HG02970 (cell line): ENCODE measurements around the gene OR8G5.
"Not testable (repeated sequence)": the region's sequence is repeated elsewhere in the genome, so short reads cannot be mapped to it uniquely, and the experiment has no call there.

Experiments used
- ATAC-seq: cut with Tn5 transposase; IDR thresholded peaks from one replicate; pipeline ENCODE4 v1.9.1; 2021; ENCODE audit warnings: mild to moderate bottlenecking, moderate library complexity, moderate number of reproducible peaks; ENCODE audit not compliant: unreplicated experiment, low FRiP score

The OR8G5 gene, protein sequence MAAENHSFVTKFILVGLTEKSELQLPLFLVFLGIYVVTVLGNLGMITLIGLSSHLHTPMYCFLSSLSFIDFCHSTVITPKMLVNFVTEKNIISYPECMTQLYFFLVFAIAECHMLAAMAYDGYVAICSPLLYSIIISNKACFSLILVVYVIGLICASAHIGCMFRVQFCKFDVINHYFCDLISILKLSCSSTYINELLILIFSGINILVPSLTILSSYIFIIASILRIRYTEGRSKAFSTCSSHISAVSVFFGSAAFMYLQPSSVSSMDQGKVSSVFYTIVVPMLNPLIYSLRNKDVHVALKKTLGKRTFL

DNA sequence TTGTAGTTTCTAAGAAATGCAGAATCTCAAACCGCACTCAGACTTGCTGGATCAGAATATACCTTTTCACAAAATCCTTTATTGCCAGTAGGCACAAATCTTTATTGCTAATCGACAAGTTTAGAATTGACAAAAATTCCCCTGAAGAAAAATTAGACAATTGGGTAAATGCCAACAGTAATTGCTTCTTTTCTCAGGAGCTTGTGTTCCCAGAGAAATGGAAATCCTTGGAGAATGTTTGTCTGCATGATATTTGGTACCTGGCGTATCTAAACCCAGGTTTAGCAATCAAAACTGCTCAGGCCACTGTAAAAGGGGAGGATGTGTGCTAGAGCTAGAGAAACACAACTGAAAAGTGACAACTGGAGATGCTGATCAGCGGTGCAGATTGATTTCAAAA lies at the start of gene OR8G5:
Gene OR8G5 (plus strand): TSS at position 301 of the 400 bp plus-strand sequence. CDS start 8,556 bp downstream, outside the sequence.
- ATAC-seq, result no peak

DNA sequence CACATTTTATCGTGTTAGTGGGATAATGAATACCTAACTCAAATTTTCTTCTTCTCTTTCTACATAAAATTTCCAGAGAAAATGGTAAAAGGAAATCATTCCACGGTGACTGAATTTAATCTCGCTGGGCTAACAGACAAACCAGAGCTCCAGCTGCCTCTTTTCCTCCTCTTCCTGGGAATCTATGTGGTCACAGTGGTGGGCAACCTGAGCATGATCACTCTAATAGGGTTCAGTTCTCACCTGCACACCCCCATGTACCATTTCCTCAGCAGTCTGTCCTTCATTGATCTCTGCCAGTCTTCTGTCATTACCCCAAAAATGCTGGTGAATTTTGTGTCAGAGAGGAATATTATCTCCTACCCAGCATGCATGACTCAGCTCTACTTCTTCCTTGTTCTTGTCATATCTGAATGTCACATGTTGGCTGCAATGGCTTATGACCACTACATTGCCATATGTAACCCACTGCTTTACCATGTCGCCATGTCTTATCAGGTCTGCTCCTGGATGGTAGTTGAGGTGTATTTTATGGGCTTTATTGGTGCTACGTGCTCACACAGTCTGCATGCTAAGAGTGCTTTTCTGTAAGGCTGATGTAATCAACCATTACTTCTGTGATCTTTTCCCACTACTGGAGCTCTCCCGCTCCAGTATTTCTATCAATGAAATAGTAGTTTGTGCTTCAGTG lies 48.9 kb upstream of the OR8G5 start:
- no peak for ATAC-seq

DNA sequence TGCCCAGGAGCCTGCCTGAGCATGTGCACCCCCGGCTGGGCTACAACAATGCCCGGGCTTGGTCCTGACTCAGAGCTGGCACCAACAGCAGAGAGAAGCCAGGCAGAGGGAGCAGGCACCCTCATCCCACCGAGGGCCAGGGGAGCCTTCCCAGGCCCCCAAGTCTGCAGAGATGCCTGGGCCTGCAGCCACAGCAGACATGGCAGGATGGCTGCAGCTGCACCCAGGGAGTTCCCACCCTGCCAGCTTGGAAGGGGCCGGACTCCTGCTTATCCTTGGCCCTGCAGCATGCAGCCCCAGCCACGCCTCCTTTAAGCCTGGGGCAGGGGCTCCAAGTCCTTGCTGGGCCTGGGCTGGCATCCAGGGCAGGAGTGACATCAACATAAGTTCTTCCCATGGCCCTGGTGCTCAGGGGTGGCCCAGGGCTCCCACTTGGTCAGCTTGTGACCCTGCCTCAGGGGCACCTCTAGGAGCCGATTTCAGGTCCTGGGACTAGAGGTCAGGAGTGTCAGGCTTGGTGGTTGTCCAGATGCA lies 46.3 kb upstream of the OR8G5 start:
- ATAC-seq, result no peak

DNA sequence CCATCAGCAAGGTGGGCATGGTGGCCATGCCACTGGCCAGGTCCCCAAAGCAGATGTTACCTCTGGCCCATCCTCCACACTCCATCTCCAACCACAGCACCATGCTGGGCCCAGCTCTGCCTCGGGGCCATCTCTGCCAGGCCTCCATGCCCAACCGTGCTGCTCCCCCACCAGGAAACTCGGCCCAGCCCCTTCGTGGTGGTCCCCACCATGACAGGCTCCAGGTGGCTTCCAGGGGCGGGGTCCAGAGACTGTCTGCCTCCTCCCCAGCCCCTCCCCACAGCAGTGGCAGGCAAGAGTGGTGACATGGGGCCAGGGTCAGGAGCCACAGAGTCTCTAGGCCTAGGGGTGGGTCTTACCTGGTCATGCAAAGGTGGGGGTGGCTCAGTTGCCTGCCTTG lies 45.8 kb upstream of the OR8G5 start:
- ATAC-seq, result no peak

DNA sequence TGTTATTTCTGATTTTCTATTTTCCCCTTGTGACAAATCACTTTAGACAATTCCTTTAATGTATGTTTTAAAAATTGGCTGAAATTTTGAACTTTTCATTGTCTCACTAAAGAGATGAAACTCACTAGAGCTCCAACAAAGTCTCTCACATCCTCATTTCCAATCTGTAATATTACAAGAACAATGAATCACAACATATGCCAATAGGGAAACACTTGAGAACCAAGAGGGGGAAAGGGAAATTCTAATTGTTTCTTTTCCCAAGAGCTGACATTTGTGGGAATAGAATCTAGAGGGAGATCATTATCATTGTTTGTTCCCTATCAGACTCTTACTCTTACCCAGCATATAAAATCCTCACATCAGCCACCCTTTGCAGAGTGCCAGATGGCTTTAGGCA lies 44.9 kb upstream of the OR8G5 start:
- ATAC-seq, result no peak

DNA sequence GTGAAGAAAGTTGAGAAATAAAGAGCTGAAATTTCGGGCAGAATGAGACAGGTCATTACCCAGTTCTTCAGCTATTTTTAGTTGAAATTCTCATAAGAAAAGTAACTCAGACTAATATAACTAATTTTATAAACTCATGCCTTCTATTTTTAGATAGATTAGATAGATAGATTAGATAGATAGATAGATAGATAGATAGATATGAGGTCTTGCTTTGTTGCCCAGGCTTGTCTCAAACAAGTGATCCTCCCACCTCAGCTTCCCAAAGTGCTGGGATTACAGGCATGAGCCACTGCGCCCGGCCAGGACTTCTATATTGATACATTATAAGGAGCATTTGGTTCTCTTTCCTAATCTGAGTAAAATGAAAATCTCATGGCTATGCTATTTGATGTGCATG lies 42.1 kb upstream of the OR8G5 start:
- no peak for ATAC-seq

DNA sequence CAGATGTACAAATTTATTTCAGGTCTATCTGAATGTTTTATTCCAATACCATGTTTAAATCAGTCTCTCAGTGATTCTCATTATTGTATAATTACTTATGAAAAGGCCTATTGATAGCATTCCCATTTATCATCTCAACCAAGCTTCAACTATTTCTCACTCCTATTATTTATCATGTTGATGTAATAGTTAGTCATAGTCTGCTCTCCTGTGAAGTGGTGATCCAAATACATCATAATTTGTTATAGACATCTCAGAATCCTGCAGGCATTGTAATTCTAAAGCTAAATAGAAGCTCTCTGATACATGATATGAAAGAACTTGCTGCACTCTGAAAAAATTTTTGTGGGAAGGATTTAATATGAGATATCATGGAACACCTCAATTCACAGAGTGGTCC lies 37.0 kb upstream of the OR8G5 start:
- no peak for ATAC-seq

DNA sequence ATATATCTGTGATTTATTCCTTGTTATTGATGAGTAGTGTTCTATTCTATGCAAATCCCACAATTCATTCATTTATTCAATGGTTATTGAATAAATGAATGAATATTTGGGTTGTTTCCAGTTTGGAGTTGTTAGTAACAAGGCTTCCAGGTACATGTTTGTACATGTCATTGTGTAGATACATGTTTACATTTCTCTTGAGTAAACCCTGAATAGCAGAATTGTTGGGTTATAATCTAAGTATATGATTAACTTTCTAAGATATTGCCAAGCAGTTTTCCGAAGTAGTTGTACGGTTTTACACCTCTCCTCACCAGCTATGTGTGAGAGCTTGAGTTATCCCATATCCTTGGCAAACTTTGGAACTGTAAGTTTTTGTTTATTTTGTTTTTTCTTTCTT lies 33.8 kb upstream of the OR8G5 start:
- ATAC-seq, result no peak

DNA sequence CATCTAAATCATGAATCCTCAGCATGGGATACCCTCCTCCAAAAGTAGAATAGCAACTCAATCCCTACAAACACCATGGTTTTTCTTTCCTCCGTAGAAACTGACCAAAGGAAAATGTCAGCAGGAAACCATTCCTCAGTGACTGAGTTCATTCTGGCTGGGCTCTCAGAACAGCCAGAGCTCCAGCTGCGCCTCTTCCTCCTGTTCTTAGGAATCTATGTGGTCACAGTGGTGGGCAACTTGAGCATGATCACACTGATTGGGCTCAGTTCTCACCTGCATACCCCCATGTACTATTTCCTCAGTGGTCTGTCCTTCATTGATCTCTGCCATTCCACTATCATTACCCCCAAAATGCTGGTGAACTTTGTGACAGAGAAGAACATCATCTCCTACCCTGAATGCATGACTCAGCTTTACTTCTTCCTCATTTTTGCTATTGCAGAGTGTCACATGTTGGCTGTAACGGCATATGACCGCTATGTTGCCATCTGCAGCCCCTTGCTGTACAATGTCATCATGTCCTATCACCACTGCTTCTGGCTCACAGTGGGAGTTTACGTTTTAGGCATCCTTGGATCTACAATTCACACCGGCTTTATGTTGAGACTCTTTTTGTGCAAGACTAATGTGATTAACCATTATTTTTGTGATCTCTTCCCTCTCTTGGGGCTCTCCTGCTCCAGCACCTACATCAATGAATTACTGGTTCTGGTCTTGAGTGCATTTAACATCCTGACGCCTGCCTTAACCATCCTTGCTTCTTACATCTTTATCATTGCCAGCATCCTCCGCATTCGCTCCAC lies 31.4 kb upstream of the OR8G5 start:
- not testable (repeated sequence) for ATAC-seq

DNA sequence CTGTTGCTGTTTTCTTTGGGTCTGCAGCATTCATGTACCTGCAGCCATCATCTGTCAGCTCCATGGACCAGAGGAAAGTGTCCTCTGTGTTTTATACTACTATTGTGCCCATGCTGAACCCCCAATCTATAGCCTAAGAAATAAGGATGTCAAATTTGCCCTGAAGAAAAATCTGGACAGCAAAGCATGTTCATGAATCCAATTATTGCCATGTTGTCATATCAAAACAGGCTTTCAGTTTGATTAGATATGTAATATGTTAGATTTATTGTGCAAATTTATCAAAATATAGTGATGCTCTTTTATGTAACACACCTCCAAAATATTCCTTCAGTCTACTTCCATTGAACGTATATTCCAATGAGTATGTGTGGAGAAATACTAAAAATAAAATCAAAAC lies 30.7 kb upstream of the OR8G5 start:
- ATAC-seq, result no peak

DNA sequence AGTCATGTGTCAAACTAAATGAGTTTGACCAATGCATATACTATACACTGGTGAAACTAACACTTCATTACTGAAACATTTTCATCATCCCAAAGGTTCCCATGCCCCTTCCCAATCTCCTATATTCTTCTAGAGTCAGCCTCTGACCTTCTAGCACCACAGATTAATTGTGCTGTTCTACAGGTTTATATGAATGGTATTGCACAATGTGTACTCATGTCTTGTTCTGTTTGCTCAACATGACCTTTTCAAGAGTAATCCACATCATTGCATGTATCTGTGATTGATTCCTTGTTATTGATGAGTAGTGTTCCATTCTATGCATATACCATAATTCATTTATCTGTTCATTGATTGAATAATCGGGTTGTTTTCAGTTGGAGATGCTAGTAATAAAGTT lies 22.8 kb upstream of the OR8G5 start:
- no peak for ATAC-seq

DNA sequence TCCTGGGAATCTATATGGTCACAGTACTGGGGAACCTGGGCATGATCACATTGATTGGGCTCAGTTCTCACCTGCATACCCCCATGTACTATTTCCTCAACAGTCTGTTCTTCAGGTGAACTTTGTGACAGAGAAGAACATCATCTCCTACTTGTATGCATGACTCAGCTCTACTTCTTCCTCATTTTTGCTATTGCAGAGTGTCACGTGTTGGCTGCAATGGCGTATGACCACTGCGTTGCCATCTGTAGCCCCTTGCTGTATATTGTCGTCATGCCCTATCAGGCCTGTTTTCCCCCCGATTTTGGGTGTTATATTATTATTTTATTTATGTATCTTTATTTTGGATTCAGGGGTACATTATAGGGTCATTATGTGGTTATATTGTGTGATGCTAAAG lies 17.7 kb upstream of the OR8G5 start:
- no peak for ATAC-seq

DNA sequence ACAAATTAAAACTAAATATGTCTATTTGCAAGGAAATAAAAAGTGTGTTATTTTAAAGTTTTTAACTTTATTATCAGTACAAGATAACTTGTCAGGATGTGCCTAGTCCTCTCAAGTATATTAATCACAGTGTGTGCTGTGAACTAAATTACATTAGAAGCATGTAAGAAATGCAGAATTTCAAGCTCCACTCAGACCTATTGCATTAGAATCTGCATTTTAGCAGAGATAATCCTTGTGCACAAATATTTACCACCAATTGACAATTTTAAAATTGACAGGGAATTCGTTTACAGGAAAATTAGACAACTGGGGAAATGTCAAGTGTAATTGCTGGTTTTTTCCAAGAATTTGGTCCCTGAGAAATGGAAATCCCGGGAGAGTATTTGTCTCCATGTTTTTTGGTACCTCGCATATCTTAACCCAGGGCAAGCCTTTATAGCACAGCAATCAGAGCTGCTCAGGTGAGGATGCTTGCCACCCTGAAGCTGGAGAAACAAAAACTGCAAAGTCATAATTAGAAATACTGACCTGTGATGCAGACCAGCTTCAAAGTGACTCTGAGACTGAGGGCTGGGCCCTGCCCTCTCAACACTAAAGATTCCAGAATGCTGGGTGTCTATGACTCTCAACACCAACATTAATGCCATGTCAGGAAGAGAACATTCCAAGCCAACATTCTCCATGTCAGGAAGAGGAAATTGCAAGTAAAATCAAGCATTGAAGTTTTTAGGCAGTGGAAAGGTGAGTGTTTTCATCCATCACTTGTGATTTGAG lies 15.4 kb upstream of the OR8G5 start, which contains the start of gene OR8G1:
Gene OR8G1 (plus strand): TSS at position 475 of the 777 bp plus-strand sequence. CDS start 8,581 bp downstream, outside the sequence.
- no peak for ATAC-seq

DNA sequence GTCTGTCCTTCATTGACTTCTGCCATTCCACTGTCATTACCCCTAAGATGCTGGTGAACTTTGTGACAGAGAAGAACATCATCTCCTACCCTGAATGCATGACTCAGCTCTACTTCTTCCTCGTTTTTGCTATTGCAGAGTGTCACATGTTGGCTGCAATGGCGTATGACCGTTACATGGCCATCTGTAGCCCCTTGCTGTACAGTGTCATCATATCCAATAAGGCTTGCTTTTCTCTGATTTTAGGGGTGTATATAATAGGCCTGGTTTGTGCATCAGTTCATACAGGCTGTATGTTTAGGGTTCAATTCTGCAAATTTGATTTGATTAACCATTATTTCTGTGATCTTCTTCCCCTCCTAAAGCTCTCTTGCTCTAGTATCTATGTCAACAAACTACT lies 6.3 kb upstream of the OR8G5 start:
- ATAC-seq, result not testable (repeated sequence)

DNA sequence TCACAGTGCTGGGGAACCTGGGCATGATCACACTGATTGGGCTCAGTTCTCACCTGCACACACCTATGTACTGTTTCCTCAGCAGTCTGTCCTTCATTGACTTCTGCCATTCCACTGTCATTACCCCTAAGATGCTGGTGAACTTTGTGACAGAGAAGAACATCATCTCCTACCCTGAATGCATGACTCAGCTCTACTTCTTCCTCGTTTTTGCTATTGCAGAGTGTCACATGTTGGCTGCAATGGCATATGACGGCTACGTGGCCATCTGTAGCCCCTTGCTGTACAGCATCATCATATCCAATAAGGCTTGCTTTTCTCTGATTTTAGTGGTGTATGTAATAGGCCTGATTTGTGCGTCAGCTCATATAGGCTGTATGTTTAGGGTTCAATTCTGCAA lies 8.9 kb downstream of the OR8G5 start:
- ATAC-seq, result not testable (repeated sequence)

DNA sequence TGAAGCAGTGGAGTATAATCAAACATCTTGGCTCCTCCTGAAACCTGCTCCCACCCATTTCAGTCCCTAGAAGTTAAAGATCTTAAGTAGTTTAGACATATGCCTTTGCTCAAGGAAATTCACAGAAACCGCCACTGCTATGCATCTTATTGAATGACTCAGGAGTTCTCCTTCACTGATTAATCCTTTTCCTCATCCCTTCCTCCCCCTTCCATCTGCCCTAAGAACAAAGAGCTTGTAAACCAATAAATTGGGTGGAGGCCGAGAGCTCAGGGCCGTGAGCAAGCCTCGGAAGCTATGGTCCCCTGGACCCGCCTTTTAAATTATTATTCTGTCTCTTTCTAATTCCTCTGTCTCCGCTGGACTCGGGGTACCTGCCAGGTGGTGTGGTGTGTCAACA lies 14.7 kb downstream of the OR8G5 start:
- ATAC-seq, result not testable (repeated sequence)

DNA sequence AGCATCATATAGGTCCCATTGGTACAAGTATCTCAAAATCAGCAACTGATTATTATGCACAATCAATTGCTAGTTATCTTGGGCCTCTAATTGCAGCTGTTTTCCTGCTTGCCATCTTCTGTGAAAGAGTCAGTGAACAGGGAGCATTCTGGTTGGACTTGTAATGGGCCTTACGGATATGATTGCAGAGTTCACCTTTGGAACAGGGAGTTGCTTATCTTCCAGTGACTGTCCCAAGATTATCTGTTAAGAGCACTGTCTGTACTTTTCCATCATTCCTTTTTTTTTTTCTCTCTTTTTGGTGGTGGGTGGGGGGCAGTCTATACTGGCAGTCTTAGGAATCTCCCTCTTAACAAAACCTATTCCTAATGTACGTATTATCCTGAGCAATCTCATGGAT lies 17.8 kb downstream of the OR8G5 start:
- ATAC-seq, result no peak

DNA sequence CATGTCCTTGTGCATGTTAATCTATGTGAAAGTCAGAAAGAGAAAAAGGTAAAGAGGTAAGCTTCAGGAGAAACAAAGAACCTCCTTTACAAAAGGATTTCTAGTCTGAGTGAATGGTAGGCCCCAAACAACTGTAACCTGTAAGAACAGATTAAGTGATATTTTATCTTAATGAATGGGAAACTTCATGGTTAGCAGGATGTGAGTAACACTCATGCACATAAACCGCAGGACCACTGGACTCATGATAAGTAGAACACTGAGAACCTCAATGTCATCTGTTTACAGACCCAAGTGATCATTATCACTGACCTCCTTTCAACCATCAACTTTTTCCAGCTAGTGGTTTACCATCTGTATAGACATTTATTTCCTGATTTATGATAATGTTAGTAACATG lies 19.9 kb downstream of the OR8G5 start:
- ATAC-seq, result no peak

DNA sequence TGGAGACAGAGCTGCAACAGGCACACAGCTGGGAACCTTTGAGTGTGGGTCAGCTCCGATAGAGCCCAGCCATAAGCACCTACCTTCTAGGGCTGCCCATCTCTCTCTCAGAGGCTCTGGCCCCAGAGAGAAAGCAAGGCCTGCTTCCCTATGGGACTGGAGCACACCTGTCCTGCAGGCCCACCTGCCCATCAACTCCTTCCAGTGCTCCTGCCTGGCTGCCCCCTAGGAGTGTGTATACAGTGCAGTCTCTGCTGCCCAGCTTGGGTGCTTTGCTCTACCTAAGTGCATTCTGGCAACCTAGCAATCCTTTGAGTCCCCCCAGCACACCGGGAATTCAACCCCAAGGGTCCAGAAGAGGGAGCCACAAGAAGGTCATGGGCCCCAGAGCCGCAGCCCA lies 21.0 kb downstream of the OR8G5 start:
- ATAC-seq, result no peak

DNA sequence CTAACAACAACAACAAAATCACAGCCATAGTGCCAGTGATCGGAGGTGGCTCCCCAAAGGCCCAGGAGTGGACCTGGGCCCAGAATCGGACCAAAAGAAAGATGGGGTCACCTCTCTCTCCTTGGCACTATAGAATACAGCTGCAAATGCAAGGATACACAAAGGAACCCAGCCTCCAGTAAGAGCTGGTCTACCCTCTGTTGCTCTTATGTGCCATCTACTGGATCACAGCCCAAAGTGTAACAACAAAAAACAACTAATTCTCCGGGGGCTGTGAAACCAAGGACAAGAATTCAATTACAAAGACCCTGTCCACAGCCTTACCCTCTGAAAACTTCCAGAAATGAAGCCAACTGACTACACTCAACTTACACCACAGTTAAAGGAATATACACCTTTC lies 21.6 kb downstream of the OR8G5 start:
- ATAC-seq, result no peak
